HG03439 (cell line): ENCODE results near the gene FANCL.
"Not testable (repeated sequence)": the region's sequence is repeated elsewhere in the genome, so short reads cannot be mapped to it uniquely, and the experiment has no call there.

ENCODE experiments used
- ATAC-seq: cut with Tn5 transposase; IDR thresholded peaks from one replicate; pipeline ENCODE4 v1.9.1; 2021; ENCODE audit warnings: mild to moderate bottlenecking, moderate library complexity; ENCODE audit not compliant: unreplicated experiment

The FANCL gene

DNA sequence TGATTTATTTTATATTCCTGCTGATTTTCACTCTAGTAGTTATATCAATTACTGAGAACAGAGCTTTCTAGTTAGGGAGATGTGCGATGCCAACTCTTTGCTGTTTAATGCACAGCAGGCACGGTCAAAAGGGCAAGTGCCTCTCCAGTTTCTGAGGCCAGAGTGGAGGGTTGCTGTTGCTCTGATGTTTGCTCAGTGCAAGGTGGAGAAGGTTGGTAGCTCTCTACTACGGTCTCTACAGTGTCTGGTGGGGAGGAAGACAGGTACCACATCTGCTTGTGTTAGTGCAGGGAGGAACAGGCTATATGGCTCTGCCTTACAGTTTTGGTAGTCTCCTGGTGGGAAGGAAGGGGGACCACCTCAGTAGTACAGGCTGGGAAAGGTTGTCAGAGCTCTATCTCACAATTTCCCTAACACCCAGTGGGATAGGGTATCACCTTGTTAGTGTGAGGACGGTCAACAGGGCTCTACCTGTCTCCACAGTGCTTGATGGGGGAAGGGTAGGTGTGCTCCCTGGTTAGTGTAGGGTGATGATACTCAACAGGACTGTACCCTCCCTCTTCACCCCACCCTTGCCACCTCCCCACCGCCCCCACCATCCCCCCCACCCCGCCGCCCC is 85.9 kb downstream of the FANCL start:
- ATAC-seq, result no peak

GRCh38 chr2:58146707-58147106 is 94.4 kb downstream of the FANCL start:
- ATAC-seq, result no peak

GRCh38 chr2:58145769-58146168 is 95.4 kb downstream of the FANCL start:
- ATAC-seq, result not testable (repeated sequence)

DNA sequence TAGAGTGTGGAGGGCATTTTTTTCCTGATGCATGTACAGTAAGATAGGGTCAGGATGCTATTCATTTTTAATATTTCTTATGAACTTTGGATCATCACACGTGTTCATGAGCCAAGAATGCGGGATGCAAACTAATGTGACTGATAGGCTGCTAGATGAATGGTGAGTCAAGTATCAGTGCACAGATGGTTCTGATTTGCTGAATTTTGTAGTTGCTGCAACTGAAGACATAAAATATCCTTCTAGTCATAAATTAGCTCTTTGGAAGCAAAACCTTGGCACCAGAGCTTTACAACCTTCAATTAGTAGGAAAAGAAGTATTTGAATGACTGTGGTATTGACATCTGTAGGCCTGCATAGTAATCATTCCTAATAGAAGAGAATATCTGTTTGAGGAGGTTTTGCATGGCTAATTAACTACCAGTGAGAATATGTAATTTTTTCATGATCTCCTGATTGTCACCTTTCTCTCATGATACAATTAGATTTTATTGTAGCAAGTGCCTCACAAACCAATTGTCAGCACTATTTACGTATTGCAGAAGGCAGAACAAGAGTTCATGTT is 100.5 kb downstream of the FANCL start:
- ATAC-seq, result no peak

DNA sequence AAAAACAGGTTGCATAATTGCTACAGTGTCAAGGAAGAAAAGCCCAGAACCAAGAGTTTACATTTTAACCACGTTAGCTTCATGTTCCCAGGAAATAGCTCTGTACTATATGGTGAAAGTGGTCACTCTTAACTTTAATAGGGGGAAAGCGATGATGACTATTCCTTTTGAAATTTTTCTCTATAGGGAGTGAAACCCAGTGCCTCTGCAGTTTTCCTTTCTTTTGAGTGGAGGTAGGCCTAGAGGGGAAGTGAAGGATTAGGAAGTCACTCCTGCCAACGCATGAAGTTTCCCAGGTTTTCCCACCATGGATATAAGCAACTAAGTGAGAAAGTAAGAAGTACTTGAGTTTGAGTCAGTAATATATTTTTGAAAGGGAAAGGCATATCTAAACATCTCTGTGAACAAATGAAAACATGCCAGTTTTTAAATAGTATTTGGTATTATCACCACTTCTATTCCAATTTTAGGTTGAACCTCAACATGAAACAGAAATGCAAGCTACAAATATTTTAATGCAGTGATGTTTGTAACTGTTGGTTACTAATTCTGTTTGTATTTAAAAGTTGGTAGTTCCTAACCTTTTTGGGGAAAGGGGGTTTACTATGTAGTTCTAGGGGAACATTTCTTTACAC is 102.6 kb downstream of the FANCL start:
- no peak for ATAC-seq

DNA sequence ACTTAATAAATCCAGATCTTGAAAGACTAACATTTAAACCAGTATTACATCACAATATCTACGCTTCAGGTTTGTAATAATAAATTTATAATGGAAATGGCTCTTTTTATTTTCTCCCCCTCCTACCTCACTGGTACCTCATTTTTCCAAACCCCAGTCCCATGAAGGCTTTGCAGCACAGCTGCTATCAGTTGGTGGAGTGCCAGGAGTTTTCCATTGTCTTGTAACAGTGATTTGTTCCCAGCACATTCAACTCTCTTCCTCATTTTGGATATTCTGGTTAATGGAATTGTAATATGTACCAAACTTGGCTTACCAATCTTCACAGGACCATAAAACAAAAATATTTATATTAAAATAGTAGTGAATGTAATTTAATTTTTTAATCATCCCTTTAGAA is 103.3 kb downstream of the FANCL start:
- no peak for ATAC-seq

DNA sequence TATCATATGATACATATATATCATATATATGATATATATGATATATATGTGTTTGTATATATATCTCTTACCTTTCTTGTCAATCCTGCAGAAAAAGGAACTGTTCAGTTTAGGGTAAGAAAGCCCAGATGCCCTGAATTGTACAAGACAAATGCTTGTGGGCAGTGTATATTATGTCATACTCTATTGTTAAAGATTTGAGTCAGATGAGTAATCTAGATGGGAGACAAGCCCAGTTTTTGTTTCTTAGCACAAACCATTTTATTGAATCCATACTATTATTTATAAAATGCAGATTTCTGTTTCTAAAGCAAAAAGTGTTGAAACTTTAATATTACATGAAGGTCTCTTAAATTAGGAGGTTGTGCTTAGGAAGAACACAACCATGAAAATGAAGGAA is 103.9 kb downstream of the FANCL start:
- no peak for ATAC-seq

- no peak for ATAC-seq
Observed at GRCh38 chr2:58135861-58136260, 105.3 kb downstream of the FANCL start.

GRCh38 chr2:58133395-58133794 is 107.7 kb downstream of the FANCL start:
- no peak for ATAC-seq

- ATAC-seq, result no peak
Observed at GRCh38 chr2:58131191-58132011, 109.7 kb downstream of the FANCL start.

DNA sequence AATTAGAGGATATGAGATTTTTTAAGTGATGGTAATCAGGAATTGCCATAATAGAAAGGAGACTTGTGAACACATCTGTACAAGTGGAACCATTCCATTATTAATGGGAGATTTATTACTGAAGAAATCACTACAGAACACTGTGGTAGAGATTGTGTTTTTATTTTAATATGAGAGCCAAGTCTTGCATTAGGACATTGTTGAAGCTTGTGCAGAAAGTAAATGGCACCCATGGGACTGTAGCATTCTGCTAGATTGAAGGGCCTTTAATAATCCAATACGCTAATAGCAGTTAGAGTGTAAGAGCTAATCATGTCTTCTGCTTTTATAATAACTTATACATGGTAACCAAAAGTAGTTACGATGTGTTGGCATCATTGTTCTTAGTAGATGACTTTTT is 110.9 kb downstream of the FANCL start:
- no peak for ATAC-seq

DNA sequence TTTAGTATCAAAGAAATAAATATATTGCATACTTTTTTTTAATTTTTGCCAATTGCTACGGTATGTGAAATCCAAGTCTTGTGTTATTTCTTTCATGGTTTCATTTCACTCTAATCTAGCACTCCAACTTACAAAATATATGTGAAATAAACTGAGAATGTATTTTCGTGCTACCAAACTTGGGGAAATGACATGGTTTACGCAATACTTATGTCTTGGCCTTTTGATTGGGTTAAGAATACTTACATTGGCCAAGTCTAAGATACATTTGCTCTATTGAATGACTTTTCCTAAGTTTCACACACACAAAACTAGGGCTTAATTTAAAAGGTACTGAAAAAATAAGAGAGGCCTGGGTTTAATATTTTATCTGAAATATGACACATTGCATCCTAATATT is 114.0 kb downstream of the FANCL start:
- ATAC-seq, result no peak

DNA sequence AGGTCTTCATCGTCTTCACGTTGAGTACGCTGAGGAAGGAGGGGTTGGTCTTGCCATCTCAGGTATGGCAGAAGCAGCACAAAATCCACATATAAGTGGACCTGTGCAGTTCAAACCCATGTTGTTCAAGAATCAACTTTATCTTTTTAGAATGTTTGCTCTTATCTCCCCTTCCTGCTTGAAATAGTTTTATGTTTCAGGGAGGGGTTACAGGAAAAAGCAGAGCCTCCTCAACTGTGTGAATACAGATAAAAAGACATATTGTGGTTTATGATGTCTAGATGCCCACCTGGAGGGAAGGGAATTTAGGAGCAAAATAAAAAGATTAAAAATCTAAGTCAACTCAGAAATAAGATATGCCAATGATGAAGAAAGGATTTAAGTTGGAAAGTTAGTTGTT is 118.6 kb downstream of the FANCL start:
- ATAC-seq, result no peak

DNA sequence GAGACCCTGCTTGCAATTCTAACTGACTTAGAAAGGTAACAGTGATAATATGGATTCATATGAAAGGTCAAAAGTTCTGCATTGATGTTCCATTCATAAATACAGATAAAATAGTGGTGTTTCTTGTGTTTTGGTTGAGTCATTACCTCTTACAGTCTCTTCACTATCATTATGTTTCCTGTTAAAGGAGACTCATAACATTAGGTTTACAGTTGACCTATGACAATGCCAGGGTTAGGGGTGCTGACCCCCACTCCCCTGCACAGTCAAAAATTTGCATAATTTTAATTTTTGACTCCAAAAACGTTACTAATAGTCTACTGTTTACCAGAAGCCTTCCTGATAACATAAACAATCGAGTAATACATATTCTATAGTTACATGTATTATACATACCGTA is 119.1 kb downstream of the FANCL start:
- ATAC-seq, result no peak

DNA sequence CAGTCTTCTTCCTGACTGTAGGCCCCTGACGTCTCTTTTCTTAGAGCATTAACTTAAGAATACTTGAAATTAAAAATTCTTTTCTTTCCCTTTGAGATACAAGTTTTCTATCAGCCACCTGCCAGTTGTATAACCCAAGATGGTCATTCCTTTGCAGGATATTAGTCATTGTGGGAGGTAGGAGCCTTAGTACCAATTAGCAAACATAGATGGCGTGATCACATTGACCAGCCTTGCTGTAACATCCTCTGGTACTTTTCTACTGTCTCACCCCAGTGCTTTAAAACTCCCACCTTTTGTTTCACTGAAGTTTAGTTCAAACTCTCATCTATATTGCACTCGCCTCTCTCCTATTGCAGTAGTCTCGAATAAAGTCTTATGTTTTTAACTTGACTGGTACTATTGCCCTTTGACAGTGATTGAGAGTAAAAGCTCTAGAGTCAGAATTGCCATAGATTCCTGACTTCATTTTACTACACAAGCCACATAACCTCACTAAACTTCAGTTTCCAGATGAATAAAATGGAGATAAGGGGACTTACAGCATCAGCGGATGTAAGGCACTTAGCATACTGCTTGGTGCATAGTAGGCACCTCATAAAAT is 120.4 kb downstream of the FANCL start:
- no peak for ATAC-seq

GRCh38 chr2:58113563-58113962 is 127.6 kb downstream of the FANCL start:
- not testable (repeated sequence) for ATAC-seq

DNA sequence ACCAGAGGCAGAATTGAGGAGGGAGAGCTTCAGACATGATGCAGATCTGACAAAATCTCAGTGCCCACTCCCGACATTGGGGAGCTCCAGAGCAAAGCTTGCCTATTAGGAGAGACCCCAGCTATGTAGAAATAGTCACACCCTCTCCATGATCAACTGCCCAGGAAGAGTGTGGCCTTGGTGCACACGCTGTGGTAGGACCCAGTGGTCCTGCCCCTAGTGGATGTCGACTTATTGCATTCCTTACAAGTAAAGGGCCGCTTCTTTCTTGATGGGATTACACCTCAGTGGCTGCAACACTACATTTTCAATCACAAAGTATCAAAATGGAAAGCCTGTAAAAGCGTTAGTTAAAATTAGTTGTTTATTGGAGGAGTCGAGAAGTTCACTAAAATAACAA is 130.4 kb downstream of the FANCL start:
- no peak for ATAC-seq

GRCh38 chr2:58109481-58109880 is 131.6 kb downstream of the FANCL start:
- ATAC-seq, result no peak
